HL-60/S4 treated with phorbol 12-myristate 13-acetate at 8.2 ng/mL for 4 days and 3 days (cell line): Measurements from ENCODE around the gene MIGA1.
"Not testable (repeated sequence)": the region's sequence is repeated elsewhere in the genome, so short reads cannot be mapped to it uniquely, and the experiment has no call there.

Experiments
- in situ Hi-C: fragments of 300-500 bp; cut with MboI; formaldehyde crosslinking; loops from 2 replicates; pipeline ENCODE4 v1.15.0; 2022; ENCODE audit warnings: low sequenced_read_pairs

Gene MIGA1, protein sequence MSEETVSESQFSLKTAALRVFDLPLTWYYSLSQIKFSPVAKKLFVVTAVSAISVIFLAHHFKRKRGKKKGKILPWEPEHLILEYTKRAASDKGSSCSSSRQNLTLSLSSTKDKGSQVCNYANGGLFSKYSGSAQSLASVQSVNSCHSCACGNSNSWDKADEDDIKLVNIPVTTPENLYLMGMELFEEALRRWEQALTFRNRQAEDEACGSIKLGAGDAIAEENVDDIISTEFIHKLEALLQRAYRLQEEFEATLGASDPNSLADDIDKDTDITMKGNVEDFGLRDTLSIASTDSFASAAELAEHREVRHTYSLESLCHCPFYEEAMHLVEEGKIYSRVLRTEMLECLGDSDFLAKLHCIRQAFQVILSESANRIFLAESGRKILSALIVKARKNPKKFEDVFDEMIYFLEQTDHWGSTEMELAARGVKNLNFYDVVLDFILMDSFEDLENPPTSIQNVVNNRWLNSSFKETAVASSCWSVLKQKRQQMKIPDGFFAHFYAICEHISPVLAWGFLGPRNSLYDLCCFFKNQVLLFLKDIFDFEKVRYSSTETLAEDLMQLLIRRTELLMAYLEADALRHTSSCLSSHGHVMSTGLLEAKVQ

DNA sequence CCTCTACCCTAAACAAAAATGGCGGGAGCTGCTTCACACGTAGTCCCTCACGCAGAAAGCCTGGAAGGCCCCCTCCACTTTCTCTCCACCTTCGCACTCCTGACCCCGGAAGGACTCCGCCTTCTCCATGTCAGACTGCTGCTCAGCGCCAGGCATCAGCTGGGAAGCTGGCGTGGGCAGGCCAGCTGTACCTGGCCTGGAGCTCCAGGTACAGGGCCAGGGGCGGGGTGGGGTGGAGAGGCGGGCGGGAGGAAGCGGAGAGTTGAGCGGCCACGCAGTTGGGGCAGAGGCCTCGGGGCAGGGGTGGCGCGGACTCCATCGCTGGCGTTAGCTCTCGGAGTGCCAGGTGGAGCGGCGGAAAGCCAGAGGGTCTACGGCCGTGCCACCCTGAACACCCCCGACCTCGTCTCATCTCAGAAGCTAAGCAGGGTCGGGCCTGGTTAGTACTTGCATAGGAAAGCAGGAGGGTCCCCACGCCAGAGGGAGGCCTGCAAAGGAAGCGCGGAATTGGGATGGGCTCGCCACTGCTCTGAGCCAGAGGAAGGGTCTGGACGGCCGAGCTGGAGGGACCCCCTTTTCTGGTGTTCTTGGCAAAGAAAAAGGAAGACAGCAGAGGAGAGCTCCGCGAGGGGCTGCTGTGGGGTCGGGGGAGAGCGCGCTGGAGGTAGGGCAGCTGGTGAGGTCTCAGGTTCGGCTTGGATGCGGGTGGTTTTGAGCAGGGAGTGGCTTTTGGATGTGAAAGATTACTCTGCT is at the start of gene MIGA1:
Gene MIGA1, plus strand, starts transcription at position 121 of the 753 bp plus-strand sequence. CDS start 3,604 bp downstream, outside the sequence.
- in situ Hi-C loops: no loop called here

DNA sequence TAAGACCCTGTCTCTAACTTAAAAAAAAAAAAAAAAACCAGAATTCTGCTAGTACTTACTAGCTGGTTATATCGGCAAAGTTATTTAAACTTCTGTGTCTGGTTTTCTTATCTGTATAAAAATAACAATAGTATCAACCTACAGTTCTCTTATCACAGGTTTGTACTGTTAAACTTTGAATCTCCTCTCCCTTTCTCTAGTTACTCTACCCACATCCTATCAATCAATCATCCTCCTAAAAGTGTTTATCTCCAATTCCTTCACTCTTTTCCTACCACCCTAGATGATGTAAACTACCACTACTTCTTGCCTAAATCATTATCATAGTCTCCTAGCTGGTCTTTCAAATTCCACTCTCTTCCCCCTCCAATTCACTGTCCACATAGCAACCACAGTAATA is 47.4 kb upstream of the MIGA1 start:
- in situ Hi-C loops: no loop called here

DNA sequence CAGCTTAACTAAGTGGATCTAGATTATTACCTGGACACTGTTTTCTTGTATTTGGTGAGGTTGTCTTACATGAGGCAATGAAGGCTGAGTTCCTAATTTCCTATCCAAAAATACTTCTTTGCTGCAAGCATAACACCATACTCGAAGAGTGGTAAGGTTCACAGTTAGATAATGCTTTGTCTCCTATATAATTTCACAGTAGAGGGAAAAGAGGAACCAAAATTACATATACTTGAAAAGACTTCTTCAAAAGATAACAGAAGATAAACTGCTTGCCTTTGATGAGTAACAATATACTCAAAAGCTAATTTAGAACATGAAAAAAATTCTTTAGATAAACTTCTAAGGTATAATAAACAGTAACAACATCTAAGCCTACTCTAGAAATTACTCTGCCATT is 40.2 kb upstream of the MIGA1 start:
- in situ Hi-C loops: no loop called here

DNA sequence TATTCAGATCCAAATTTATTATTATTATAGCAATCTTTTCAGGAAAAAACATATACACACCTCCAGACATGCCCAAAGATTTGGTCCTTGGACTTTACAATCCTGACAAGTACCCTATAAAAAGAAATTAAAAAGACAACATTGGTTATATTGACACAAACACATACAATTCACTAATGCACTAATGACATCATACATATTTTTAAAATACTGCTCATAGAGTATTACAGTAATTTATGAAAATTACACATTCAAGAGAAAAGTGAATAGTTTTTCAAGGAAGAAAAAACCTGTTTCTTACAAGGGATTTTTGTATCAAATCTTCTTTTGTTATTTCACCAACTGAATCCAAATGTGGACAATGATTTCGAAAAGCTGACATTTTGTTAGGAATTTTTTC is 38.1 kb upstream of the MIGA1 start:
- in situ Hi-C loops: no loop called here

DNA sequence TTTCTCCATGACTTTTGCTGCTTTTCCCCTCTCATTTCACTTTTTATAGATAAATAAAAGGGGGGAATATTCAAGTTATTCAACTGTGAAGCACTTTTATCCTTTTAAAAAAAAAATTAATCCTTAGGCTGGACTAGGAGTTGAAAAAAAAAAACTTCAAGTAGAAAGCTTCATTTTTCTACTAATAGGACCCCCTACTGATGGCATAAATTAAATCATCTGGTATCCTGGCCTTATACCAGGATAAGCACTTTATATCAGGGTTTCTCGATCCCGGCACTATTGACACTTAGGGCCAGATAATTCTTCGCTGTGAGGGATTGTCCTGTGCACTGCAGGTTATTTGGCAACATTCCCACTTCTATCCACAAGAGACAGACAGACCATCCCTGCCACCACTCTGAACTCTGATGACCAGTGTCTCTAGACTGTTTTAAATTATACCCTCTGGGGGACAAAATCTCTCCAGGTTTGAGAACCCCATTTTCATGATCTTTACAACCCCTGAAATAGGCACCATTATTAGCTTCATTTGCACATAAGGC is 37.4 kb upstream of the MIGA1 start:
- in situ Hi-C loops: no loop called here

DNA sequence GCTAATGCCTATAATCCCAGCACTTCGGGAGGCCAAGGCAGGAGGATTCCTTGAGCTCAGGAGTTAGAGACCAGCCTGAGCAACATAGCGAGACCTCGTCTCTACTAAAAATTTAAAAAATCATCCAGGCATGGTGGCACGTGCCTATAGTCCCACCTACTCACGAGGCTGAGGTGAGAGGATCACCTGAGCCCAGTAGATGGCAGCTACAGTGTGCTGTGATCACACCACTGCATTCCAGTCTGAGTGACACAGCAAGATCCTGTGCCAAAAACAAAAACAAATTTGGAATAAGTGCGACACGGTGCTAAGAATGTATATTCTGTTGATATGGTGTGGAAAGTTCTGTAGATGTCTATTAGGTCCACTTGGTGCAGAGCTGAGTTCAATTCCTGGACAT is 34.9 kb upstream of the MIGA1 start:
- in situ Hi-C loops: no loop called here

DNA sequence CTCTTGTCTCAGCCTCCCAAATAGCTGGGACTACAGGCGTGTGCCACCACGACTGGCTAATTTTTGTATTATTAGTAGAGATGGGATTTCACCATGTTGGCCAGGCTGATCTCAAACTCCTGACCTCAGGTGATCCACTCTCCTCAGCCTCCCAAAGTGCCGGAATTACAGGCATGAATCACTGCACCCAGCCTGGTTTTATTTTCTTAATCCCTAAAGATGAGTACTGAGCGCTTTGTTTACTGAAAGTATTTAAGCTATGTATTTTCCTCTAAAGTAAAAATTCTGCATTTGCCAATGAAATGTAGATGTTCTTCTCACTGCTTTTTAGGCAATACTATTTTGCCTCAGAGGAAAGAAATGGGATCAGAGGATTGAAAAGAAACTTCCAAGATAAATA is 30.0 kb upstream of the MIGA1 start:
- in situ Hi-C loops: not testable (repeated sequence)

DNA sequence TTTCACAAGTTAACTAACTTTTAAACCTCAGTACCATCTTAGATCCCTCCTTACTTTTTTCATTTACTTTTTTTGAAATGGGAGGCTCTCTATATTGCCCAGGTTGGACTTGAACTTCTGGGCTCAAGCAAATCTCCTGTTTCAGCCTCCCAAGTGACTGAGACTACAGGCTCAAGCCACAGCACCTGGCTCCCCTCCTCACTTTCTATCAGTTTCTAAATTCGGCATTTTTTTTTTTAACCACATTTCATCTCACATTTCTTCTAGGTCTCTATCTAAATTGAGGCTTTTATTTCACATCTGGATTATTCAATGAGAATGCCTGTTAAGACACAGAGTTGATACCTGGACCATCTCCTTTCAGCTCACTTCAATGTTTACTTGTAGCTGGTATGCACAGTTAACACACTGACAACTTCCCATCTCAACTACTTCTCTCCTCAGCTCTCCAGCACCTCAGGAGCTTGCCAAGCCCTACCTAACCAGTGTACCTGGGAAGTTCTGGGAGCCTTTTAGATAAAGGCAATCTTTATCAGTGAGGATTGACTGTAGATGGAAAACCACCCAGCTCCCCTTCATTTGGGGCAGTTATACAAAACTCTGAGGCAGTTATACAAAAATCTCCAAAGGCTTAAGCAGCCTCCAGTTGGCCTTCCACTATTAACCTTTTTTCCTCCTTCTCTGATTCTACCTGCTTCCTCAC is 23.2 kb upstream of the MIGA1 start:
- in situ Hi-C loops: no loop called here

DNA sequence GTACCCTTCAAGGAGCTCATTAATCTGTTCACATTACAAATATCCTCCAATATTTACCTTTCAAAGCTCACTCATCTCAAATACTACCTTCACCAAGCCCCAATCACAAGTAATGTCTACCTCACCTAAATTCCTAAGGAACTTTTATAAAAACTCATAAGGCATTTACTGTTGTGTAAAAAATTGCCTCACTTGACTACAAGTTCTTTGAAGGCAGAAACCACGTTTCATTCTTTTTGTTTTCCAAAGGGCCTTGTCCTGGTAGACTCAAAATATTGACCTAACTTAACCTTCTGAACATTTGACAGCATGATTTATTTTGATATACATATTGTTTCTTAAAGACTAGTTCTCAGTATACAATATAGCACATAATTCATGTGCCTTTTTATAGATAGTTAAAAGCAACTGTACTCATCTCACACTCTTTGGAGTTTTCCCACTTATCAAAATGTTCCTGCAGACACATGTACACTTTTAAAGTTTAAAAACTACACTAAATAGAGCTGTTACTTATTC is 22.3 kb upstream of the MIGA1 start:
- in situ Hi-C loops: no loop called here

DNA sequence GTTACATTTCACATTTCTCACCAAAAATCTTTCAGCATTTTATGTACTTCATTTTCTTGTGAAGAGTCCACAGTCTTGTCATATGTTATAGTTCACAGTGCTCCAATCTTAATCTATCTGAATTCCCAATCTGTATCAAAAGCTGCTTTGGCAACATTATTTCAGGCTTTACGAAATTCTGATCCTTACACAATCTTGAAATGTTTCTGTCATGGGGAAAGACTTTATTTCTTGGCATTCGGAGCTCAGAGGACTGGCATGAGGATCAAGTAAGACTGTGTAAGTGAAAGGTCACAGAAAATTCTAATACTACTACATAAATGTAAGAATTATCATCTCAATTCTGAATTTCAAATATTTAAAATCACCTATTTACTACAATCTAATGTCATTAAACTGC is 21.8 kb upstream of the MIGA1 start:
- in situ Hi-C loops: no loop called here

DNA sequence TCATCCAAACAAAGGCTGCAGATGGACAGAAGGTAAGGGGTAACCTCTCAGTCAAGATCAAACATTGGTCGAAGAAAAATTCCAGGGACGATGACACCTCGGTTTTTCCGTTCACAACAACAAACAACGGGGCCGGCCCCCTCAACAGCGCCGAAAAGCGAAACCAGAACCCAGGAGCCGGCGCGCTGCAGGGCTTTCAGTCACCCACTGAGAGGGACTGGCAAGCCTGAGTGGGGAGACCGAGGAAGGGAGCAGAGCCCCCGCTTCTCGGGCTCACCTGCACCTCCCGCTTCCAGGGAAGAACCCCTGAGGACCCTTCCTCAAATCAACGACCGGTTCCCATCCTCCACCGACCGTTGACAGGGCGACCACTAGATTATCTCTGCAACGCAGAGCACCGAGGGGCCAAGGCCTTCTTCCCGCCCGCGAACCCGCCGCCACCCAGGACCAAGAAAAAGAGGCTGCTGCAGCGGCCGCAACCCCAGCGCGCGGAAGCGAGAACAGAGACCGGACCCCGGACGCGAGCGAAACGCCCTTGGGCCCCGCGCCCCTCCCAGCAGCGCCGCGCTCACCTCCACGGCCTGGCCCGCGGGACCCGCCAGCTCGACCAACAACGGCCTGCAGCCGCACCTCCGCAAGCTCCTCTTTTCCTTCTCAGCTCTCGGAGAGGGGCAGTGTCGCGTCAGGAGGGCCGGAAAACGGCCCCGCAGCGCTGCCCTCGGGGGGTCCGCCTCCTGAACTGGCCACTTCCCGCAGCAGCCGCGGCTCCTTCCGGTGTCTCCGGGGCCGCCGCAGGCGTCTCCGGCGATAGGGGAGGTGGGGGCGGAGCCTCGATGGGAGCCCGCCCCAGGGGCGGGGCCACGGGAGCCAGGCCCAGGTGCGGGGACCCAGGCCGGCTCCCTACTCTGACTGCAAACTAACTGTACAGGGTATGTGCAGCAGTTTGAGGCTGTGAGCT is 20.1 kb upstream of the MIGA1 start, which contains the start of gene USP33:
Gene USP33, minus strand, starts transcription at position 782 of the 958 bp plus-strand sequence. CDS start 18,155 bp downstream, outside the sequence.
- in situ Hi-C loops: no loop called here

DNA sequence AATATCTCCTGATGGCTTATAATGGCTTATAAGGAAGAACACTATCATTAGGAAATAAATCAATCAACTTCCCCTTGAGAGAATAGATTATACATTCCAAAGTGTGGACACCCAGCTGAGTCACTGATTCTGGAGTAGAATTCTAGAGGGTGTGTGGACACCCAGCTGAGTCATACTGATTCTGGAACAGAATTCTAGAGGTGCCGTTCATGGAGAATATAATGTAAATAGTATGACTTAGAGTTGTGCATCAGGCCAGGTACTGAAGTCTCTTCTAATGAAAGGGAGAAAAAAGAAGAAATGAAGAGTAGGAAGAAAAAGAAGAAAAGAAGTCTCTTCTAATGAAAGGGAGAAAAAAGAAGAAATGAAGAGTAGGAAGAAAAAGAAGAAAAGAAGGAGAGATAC is 17.4 kb upstream of the MIGA1 start:
- in situ Hi-C loops: no loop called here

DNA sequence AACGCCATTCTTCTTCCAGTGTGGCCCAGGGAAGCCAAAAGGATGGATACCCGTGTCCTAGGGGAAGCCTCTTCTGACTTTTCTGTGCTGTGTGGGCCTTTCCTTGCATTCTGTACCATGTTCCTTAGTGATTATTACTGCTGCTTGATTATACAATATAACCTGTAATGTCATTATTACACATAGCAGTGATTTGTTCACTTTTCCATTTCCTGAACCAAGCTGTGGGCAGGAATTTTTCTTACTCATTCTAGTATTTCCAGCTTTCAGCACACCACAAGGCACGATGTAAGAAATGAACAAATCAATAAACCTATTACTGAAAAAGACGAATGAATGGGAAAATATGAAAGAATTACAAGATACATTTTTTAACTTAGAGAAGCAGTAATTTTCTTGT is 11.4 kb upstream of the MIGA1 start:
- in situ Hi-C loops: no loop called here

DNA sequence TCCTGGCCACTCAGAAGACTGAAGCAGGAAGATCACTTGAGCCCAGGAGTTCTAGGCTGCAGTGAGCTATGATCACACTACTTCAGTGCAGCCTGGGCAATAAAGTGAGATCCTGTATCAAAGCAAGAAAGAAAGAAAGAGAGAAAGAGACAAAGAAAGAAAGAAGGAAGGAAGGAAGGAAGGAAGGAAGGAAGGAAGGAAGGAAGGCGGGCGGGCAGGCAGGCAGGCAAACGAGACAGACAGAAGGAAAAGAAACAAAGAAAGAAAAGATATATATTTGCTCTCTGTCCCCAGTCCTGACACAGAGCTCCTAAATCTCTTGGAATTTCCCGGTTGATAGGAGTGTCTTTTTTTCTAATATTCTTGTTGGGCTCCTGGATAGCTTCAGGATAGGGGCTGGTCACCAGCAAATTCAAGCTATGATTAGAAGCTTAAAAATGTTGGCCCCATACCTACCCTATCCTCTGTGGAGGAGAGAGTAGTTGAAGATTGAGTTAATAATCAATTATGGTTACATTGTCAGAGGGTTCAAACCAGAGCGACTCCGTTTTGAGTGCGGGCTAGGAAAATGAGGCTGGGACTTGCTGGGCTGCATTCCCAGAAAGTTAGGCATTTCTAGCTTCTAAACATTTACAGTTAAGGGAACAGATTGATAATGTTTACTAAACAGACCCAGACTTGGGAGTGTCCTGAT is 3.3 kb upstream of the MIGA1 start:
- in situ Hi-C loops: no loop called here

DNA sequence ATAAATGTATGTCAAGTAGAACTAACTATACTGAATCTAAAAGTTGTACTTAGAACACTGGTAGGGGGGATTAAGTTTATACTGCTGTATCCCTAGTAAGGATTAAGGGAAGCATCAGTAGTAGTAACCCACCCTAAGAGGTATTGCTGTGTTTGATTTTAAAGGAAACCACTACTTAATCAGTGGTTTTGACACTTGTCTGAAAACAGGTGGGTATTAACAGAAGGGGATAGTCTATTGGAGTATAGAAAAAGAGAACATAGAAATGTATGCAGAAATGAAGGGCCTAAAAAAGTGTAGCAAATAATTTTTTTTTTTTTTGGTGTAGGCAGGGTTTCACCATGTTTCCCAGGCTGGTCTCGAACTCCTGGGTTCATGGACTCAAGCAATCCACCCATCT is 2.2 kb downstream of the MIGA1 start:
- in situ Hi-C loops: no loop called here

DNA sequence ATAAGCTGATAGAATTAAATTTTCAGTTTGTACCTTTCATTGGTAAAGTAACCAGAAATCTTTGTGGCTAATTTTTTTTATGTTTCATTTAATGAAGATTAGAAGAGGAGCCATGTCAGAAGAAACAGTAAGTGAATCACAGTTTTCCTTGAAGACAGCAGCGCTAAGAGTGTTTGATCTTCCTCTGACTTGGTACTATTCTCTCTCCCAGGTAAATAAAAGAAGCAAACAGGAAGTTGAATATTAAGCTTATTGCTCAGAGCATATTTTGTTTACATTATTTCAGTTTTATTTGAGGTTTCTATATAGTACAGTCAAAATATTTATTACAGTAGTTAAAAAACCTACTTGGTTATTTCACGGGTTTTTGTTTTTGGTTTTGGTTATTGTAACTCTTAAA is 3.7 kb downstream of the MIGA1 start:
- in situ Hi-C loops: no loop called here

DNA sequence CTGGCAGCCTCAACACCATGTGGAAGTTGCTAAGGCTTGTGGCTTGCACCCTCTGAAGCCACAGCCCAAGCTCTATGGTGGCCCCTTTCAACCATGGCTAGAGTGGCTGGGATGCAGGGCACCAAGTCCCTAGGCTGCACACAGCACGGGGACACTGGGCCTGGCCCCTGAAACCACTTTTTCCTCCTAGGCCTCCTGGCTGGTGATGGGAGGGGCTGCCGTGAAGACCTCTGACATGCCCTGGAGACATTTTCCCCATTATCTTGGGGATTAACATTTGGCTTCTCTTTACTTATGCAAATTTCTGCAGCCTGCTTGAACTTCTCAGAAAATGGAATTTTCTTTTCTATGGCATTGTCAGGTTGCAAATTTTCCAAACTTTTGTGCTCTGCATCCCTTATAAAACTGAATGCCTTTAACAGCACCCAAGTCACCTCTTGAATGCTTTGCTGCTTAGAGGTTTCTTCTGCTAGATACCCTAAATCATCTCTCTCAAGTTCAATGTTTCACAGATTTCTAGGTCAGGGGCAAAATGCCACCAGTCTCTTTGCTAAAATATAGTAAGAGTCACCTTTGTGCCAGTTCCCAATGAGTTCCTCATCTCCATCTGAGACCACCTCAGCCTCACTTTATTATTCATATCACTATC is 6.8 kb downstream of the MIGA1 start:
- in situ Hi-C loops: not testable (repeated sequence)

DNA sequence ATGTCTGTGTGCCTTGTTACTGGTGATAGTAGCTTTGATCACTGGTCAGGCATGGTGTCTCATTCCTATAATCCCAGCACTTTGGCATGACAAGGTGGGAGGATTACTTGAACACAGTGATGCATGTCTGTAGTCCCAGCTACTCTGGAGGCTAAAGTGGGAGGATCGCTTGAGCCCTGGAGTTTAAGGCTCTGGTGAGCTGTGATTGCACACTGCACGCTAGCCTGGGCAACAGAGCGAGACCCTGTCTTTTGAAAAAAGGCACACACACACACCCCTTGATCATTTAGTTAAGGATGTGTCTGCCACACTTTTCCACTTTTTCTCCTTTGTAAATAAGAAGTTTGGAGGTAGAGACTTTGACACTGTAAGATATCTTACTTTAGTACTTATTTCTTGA is 15.1 kb downstream of the MIGA1 start:
- in situ Hi-C loops: no loop called here
